HCT116 (cell line): ENCODE measurements around the gene PHACTR1. TPM values are rescaled to one million over a fixed set of nuclear protein-coding genes. Genes with fewer than 3 reads are reported as not detected.

Experiments used
- ATAC-seq: fragments of 200-7000 bp; cut with Tn5 transposase; 2 replicates; pipeline ENCODE4 v1.9.1; 2020; ENCODE audit warnings: mild to moderate bottlenecking, moderate library complexity
- BruUV-seq: library from RNA; stranded (reverse); fragments of 400-500 nt; replicated peaks from 2 replicates; lab custom pipeline; 2021; lab: Mats Ljungman, UMichigan
- CTCF ChIA-PET: fragments of 300-600 bp; sonication (Branson Sonifier 250); formaldehyde crosslinking; loops from one replicate; lab custom pipeline; 2021; ENCODE audit warnings: antibody characterized with exemption; lab: Charles Lee
- POLR2A ChIA-PET: fragments of 300-600, 350-600 bp; sonication (Branson Sonifier 250); formaldehyde crosslinking; loops from one replicate; lab custom pipeline; 2021; ENCODE audit warnings: antibody characterized with exemption; lab: Charles Lee
- RAD21 ChIA-PET, 2 experiments: fragments of 300-600 bp; sonication (Branson Sonifier 250); formaldehyde crosslinking; loops; one replicate each; lab custom pipeline; 2023; ENCODE audit warnings: low total read pairs in 2 of 2; ENCODE audit not compliant: uncharacterized antibody in 2 of 2, unreplicated experiment in 2 of 2, low non-redundant PET in 1 of 2; lab: Charles Lee
- DNase-seq: peaks from one replicate; pipeline ENCODE4 v3.0.0-alpha.2; 2010; ENCODE audit warnings: low read depth, low spot score
- H2AFZ ChIP-seq: fragments of 200-600 bp; shearing (Covaris generic), sonication (generic); 2 replicates; pipeline ENCODE4 v1.6.1; 2017; ENCODE audit warnings: low read depth, mixed run types, mixed read lengths, antibody characterized with exemption, low read length; ENCODE audit not compliant: poor library complexity, severe bottlenecking
- H3K27ac ChIP-seq: 2 replicates; pipeline ENCODE4 v1.5.1; 2012; ENCODE audit warnings: low read depth, low read length
- H3K27me3 ChIP-seq: fragments of 200-600 bp; sonication (generic); 2 replicates; pipeline ENCODE4 v1.6.1; 2016; ENCODE audit warnings: mixed run types, low read length, mixed read lengths; ENCODE audit not compliant: insufficient read depth
- H3K36me3 ChIP-seq, 2 experiments: fragments of 200-500 bp in 1 of 2; fragments of 200-600 bp in 1 of 2; sonication (Bioruptor generic) in 1 of 2; sonication (generic) in 1 of 2; 2 replicates each; pipeline versions ENCODE4 v1.5.1 to v1.6.1; 2014 to 2016; ENCODE audit warnings: low read length in 2 of 2, inconsistent platforms in 1 of 2, mixed read lengths in 1 of 2, mixed run types in 1 of 2; ENCODE audit not compliant: insufficient read depth in 2 of 2, control insufficient read depth in 1 of 2
- H3K4me1 ChIP-seq, 2 experiments: fragments of 200-600 bp in 1 of 2; sonication (generic) in 1 of 2; 2 replicates each; pipeline versions ENCODE4 v1.5.1 to v1.6.1; 2012 to 2017; ENCODE audit warnings: low read length in 2 of 2, inconsistent platforms in 1 of 2, mild to moderate bottlenecking in 1 of 2, mixed read lengths in 1 of 2, mixed run types in 1 of 2, moderate library complexity in 1 of 2; ENCODE audit not compliant: insufficient read depth in 2 of 2, control insufficient read depth in 1 of 2
- H3K4me2 ChIP-seq: fragments of 200-600 bp; sonication (generic); 2 replicates; pipeline ENCODE4 v1.6.1; 2017; ENCODE audit warnings: mixed run types, low read length, mixed read lengths
- H3K4me3 ChIP-seq, 2 experiments: fragments of 200-600 bp in 1 of 2; sonication (generic) in 1 of 2; replicated peaks in 1 of 2; 2 replicates each; pipeline ENCODE4 v1.5.1; 2011 to 2016; ENCODE audit warnings: low read length in 2 of 2, control low read depth in 1 of 2, low read depth in 1 of 2, mild to moderate bottlenecking in 1 of 2, mixed read lengths in 1 of 2, mixed run types in 1 of 2
- H3K79me2 ChIP-seq: fragments of 200-600 bp; sonication (generic); 2 replicates; pipeline ENCODE4 v1.6.1; 2017; ENCODE audit warnings: mild to moderate bottlenecking, mixed run types, low read length, moderate library complexity, mixed read lengths; ENCODE audit not compliant: insufficient read depth
- H3K9ac ChIP-seq: fragments of 200-600 bp; sonication (generic); 2 replicates; pipeline ENCODE4 v1.6.1; 2016; ENCODE audit warnings: low read length, mixed read lengths
- H3K9me2 ChIP-seq: fragments of 200-600 bp; sonication (generic), shearing (Covaris generic); 2 replicates; pipeline ENCODE4 v1.6.1; 2017; ENCODE audit warnings: mixed run types, mild to moderate bottlenecking, moderate library complexity; ENCODE audit not compliant: insufficient read depth
- H3K9me3 ChIP-seq, 2 experiments: fragments of 200-500 bp in 1 of 2; fragments of 200-600 bp in 1 of 2; sonication (Bioruptor generic) in 1 of 2; sonication (generic) in 1 of 2; 2 replicates each; pipeline ENCODE4 v1.6.1; 2014 to 2017; ENCODE audit warnings: low read length in 2 of 2, mixed read lengths in 2 of 2, inconsistent platforms in 1 of 2, low read depth in 1 of 2, mild to moderate bottlenecking in 1 of 2, mixed run types in 1 of 2, moderate library complexity in 1 of 2; ENCODE audit not compliant: control insufficient read depth in 1 of 2, insufficient read depth in 1 of 2
- H4K20me1 ChIP-seq: fragments of 200-600 bp; sonication (generic), shearing (Covaris generic); 2 replicates; pipeline ENCODE4 v1.6.1; 2017; ENCODE audit warnings: mixed run types, mild to moderate bottlenecking, moderate library complexity; ENCODE audit not compliant: insufficient read depth
- ATF3 ChIP-seq: IDR thresholded peaks from 2 replicates; pipeline ENCODE4 v1.6.1; 2012
- CEBPB ChIP-seq: IDR thresholded peaks from 2 replicates; pipeline ENCODE4 v1.6.1; 2012; ENCODE audit warnings: low read depth
- EGR1 ChIP-seq: IDR thresholded peaks from 2 replicates; pipeline ENCODE4 v1.6.1; 2012; ENCODE audit warnings: low read depth
- ELF1 ChIP-seq: IDR thresholded peaks from 2 replicates; pipeline ENCODE4 v1.6.1; 2012; ENCODE audit warnings: low read depth, borderline replicate concordance
- EZH2 ChIP-seq: fragments of 200-600 bp; sonication (generic); IDR thresholded peaks from 2 replicates; pipeline ENCODE4 v1.6.1; 2017; ENCODE audit warnings: antibody characterized with exemption, mixed run types
- JUND ChIP-seq: IDR thresholded peaks from 2 replicates; pipeline ENCODE4 v1.6.1; 2012
- RAD21 ChIP-seq: IDR thresholded peaks from 2 replicates; pipeline ENCODE4 v1.6.1; 2012; ENCODE audit warnings: low read depth, mild to moderate bottlenecking
- SIN3A ChIP-seq: IDR thresholded peaks from 2 replicates; pipeline ENCODE4 v1.6.1; 2012; ENCODE audit warnings: low read depth
- SP1 ChIP-seq: IDR thresholded peaks from 2 replicates; pipeline ENCODE4 v1.6.1; 2012; ENCODE audit warnings: low read depth
- SRF ChIP-seq: IDR thresholded peaks from 2 replicates; pipeline ENCODE4 v1.6.1; 2012; ENCODE audit warnings: low read depth
- TCF7L2 ChIP-seq: IDR thresholded peaks from 2 replicates; pipeline ENCODE4 v1.7.0; 2011; ENCODE audit warnings: borderline replicate concordance, inconsistent platforms; ENCODE audit not compliant: insufficient read depth, insufficient read length; ENCODE audit errors: extremely low read depth
- ZBTB33 ChIP-seq: IDR thresholded peaks from 2 replicates; pipeline ENCODE4 v1.6.1; 2011; ENCODE audit warnings: mild to moderate bottlenecking, low read length, moderate library complexity; ENCODE audit not compliant: insufficient replicate concordance; ENCODE audit errors: extremely low read depth
- ZNF274 ChIP-seq: fragments of 200-500 bp; sonication (Bioruptor generic); IDR thresholded peaks from 2 replicates; pipeline ENCODE4 v1.6.1; 2014; ENCODE audit warnings: mild to moderate bottlenecking, low read depth, low read length, inconsistent platforms
- intact Hi-C: fragments of 100-400 bp; cut with micrococcal nuclease; formaldehyde crosslinking; loops from 2 replicates; pipeline ENCODE4 v1.10.0; 2022
- total RNA-seq: library from RNA; stranded (reverse); gene quantifications from one replicate; pipeline ENCODE4 v1.2.1, GENCODE V29; 2021; ENCODE audit not compliant: unreplicated experiment
- TF ChIP-seq, protein P1 (sequence below), 3 experiments: fragments of 200-600 bp in 1 of 3; sonication (generic) in 1 of 3; IDR thresholded peaks in 2 of 3; conservative IDR thresholded peaks in 1 of 3; 2 replicates each; pipeline ENCODE4 v1.5.1; 2012 to 2017; ENCODE audit warnings: low read depth in 2 of 3, low read length in 2 of 3, antibody characterized with exemption in 1 of 3, borderline replicate concordance in 1 of 3, control low read depth in 1 of 3, mild to moderate bottlenecking in 1 of 3, mixed read lengths in 1 of 3, mixed run types in 1 of 3, moderate library complexity in 1 of 3; ENCODE audit not compliant: insufficient read depth in 1 of 3

The PHACTR1 gene
- total RNA-seq, 1 experiment from 2014 or later: 0.17 TPM

- Histone ChIP-seq H2AFZ (no peak overlapping the region), H3K79me2 (no peaks in the 10 kb centered on the region), H3K9ac (no peak overlapping the region), H3K27ac (no peak overlapping the region), H3K36me3 (no peaks in the 10 kb centered on the region), H3K27me3 (peaks cover 43% of the 10 kb centered on the region), H3K4me1 (no peaks in the 10 kb centered on the region), H3K4me3 (no peak overlapping the region), H4K20me1 (no peaks in the 10 kb centered on the region), H3K4me2 (no peak overlapping the region), H3K9me2 (no peaks in the 10 kb centered on the region), H3K9me3 (no peaks in the 10 kb centered on the region)
- no TSS peak for BruUV-seq
- TF ChIP-seq EGR1 (no peak), SIN3A (no peak)
- DNase-seq (no peak), ATAC-seq (no peak)
- CTCF ChIA-PET: no interaction called here
- POLR2A ChIA-PET: no interaction called here
- intact Hi-C loops: no loop called here
- RAD21 ChIA-PET: no interaction called here
These were observed 110.0 kb downstream of the PHACTR1 start for GRCh38 chr6:12826584-12826983.

GRCh38 chr6:12827921-12828320, 111.4 kb downstream of the PHACTR1 start:
- Histone ChIP-seq H3K27me3 (peaks cover 29% of the 10 kb centered on the region), H3K4me1 (no peaks in the 10 kb centered on the region), H4K20me1 (no peaks in the 10 kb centered on the region), H3K36me3 (no peaks in the 10 kb centered on the region), H2AFZ (no peak overlapping the region), H3K9me2 (no peaks in the 10 kb centered on the region), H3K27ac (no peak overlapping the region), H3K9me3 (no peaks in the 10 kb centered on the region), H3K9ac (no peak overlapping the region), H3K4me3 (no peak overlapping the region), H3K4me2 (no peak overlapping the region), H3K79me2 (no peaks in the 10 kb centered on the region)
- no TSS peak for BruUV-seq
- intact Hi-C loops: no loop called here
- RAD21 ChIA-PET: no interaction called here
- CTCF ChIA-PET: no interaction called here
- DNase-seq: no peak
- no peak for ATAC-seq
- POLR2A ChIA-PET: no interaction called here
- TF ChIP-seq SRF (no peak), ZNF274 (no peak), JUND (no peak), ELF1 (no peak), TCF7L2 (no peak), SP1 (no peak), ATF3 (no peak), RAD21 (no peak), CEBPB (no peak), ZBTB33 (no peak), EZH2 (no peak), EGR1 (no peak)
- TF ChIP-seq, protein P1, sequence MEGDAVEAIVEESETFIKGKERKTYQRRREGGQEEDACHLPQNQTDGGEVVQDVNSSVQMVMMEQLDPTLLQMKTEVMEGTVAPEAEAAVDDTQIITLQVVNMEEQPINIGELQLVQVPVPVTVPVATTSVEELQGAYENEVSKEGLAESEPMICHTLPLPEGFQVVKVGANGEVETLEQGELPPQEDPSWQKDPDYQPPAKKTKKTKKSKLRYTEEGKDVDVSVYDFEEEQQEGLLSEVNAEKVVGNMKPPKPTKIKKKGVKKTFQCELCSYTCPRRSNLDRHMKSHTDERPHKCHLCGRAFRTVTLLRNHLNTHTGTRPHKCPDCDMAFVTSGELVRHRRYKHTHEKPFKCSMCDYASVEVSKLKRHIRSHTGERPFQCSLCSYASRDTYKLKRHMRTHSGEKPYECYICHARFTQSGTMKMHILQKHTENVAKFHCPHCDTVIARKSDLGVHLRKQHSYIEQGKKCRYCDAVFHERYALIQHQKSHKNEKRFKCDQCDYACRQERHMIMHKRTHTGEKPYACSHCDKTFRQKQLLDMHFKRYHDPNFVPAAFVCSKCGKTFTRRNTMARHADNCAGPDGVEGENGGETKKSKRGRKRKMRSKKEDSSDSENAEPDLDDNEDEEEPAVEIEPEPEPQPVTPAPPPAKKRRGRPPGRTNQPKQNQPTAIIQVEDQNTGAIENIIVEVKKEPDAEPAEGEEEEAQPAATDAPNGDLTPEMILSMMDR (IDR thresholded peaks at IDR 0.05 in 2 of 3, conservative IDR thresholded peaks at IDR 0.05 in 1 of 3; ENCODE audit: borderline replicate concordance in 1 of 3, insufficient read depth in 1 of 3, low read depth in 2 of 3, low read length in 2 of 3): no peak
